A549 treated with AZD2906 at 1 μM for 4 hours (cell line): Measurements from ENCODE around the gene RNF138. TPM values are rescaled to one million over a fixed set of nuclear protein-coding genes. Genes with fewer than 3 reads are reported as not detected.

Experiments used
- total RNA-seq: library from RNA; stranded (reverse); fragments of 200-300 nt; extraction: Qiagen RNA extraction; gene quantifications from 5 replicates; pipeline ENCODE4 v1.2.3, GENCODE V29; 2022

The RNF138 gene
- total RNA-seq, result 11.8 to 13.5 TPM (median 12.9 TPM) in 5 replicates

GRCh38 chr18:32091724-32092421 is at the start of gene RNF138:
RNF138 (plus strand) TSS chr18:32091874; CDS start chr18:32092777, 903 bp downstream.

Other genes starting within 250 kb of the RNF138 start
- gene TRAPPC8, start 148.7 kb upstream of the RNF138 start, total RNA-seq, result 10.4 to 13.6 TPM (median 12.1 TPM) in 5 replicates
- 0.22 to 0.31 TPM (median 0.27 TPM) in 5 replicates for gene RNF125, start 73.0 kb upstream of the RNF138 start, total RNA-seq
- 0.04 to 0.10 TPM (median 0.05 TPM) in 5 replicates for gene MEP1B, start 98.2 kb downstream of the RNF138 start, total RNA-seq